Fibroblast of upper back skin (primary cell): Measurements from ENCODE around the gene BCAS3.

Experiments used
- DNase-seq: peaks from one replicate; pipeline ENCODE4 v3.0.0-alpha.2; 2013

BCAS3 gene

DNA sequence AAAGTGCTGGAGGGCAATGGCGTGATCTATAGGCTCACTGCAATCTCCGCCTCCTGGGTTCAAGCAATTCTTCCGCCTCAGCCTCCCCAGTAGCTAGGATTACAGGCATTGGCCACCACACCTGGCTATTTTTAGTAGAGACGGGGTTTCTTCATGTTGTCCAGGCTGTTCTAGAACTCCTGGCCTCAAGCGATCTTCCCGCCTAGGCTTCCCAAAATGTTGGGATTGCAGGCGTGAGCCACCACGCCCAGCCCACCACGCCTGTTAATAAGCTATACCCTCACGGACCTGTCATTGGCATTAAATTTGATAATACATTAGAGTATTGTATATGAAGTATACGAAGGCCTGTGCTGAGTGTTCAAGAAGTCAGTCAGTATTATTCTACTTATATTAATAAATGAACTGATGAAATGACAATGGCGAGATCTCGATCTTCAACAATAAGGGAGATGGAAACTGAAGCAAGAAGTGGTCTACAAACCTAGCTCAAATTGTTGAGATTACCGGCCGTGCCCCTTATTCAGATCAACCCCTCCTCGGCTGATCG lies 818 bp upstream of the BCAS3 start:
- no peak for DNase-seq

DNA sequence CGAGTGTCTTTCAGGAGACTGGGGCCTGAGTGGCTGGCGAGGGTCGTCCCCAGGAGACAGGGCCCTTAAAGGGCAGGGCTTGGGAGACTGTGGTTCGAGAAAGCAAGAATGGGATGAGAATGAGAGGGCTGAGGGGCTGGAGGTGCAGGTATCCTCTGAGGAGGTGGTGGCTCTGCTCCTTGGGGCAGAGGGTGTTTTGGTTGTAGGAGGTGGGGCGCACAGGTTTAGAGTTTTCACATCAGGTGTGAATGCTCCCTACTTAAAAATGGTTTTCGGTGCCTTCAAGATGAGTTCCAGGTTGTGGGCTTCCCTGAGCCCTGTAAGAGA lies 430 bp downstream of the BCAS3 start:
- DNase-seq, result no peak

DNA sequence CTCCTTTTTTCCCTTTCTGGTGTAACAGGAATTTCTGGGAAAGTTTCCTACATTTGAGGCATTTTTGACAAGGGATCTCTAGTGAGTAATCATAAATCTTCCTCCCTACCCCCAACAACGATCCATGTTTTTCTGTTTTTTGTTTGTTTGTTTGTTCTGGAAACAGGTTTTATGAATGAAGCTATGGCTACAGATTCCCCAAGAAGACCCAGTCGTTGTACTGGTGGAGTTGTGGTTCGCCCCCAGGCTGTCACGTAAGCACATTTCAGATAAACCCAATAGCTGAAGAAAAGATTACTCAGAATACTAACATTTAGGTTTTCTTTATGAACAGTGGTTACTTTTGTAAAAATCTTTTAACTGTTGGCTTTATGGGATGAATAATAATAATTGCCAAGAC lies 1.6 kb downstream of the BCAS3 start:
- DNase-seq, result no peak

DNA sequence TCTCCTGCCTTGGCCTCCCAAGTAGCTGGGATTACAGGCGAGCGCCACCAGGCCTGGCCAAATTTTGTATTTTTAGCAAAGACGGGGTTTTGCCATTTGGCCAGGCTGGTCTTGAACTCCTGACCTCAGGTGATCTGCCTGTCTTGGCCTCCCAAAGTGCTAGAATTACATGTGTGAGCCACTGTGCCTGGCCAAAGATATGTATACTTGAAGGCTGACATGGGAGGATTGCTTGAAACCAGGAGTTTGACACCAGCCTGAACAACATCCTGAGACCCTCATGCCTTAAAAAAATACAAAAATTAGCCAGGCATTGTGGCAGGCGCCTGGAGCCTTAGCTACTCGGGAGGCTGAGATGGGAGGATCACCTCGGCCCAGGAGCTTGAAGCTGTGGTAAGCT lies 3.1 kb downstream of the BCAS3 start:
- no peak for DNase-seq

DNA sequence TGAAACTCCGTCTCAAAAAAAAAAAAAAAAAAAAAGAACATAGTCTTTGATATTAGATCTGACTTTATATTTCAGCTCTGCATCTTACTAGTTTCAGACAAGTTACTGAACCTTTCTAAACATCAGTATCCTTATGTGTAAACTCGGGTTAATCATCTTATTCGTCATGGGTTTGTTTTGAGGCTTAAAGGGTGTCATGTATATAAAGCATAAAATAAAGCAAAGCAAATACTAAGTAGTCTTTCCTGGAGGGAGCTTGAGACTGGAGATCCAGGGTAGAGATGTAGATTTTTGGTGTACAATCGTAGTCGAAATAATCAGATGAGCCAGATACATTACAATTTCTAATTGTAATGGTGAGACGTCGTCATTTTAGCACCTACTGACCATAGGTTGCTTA lies 7.8 kb downstream of the BCAS3 start:
- DNase-seq, result no peak

DNA sequence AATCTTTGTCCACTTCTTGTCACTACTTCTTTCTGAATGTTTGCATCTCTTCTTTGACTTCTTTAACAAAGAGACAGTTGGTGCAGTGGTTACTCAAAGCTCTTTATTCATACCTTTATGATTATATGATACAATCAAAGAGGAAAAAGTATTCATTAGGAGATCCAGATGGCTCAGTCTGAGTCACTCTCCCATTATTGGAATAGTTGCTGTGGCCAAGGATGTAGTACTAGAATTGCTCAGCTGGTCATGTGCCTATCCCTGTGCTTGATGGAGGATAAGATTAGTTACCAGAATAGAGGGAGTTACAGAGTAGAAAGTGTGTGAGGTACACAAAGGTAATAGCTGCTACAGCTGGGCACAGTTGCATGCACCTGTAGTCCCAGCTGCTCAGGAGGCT lies 18.3 kb downstream of the BCAS3 start:
- DNase-seq, result peak; percentile 15

DNA sequence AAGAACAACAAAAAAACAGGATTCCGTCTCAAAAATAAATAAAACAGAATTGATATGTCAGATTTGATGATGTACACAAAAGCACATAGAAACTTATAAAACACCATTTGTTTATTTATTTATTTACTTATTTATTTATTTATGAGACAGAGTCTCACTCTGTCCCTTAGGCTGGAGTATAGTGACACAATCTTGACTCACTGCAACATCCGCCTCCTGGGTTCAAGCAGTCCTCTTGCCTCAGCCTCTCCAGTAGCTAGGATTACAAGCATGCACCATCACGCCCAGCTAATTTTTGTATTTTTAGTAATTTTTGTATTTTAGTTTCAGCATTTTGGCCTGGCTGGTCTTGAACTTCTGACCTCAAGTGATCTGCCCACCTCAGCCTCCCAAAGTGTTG lies 21.4 kb downstream of the BCAS3 start:
- no peak for DNase-seq

DNA sequence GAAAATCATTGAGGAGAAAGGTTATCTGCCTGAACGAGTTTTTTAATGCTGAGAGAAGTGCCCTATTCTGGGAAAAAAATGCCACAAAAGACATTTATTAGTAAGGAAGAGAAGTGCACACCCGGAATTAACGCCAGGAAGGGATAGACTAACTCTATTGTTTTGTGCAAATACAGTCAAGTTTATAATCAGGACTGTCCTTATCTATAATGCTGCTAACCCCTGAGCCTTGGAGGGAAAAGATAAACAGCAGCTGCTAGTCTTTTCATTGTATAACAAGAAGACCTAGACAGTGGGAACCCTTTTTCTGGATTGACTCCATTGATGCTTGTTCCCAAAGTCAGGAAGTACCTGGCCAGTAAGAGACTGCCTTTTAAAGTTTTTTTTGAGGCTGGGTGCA lies 26.5 kb downstream of the BCAS3 start:
- no peak for DNase-seq

DNA sequence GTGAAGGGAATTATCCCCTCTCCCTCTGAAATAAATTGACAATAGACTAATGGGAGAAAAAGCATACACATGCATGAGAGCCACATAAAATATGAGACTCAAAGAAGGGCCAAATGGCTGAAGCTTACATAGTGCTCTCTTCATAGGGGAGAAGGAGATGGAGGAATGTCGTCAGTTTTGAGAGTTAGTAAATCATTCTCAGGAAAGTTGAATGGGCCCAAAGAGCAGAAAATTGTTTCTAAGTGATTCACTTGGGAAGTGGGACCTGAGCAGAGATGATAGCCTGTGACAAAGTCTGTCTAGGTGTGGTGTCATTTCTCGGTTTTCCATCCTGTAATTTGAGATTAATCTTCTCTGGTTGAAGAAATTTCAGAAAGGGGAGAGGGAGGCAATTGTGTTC lies 35.0 kb downstream of the BCAS3 start:
- no peak for DNase-seq

DNA sequence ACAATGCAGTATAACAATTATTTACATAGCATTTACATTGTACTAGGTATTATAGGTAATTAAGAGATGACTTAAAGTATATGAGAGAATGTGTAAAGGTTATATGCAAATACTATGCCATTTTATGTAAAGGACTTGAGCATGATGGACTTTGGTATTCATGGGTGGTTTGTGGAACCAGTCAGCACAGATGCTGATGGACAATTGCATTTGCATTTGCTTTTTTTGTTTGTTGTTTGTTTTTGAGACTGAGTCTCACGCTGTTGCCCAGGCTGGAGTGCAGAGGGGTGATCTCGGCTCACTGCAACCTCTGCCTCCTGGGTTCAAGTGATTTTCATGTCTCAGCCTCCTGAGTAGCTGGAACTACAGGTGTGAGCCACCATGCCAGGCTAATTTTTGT lies 36.0 kb downstream of the BCAS3 start:
- DNase-seq, result no peak

DNA sequence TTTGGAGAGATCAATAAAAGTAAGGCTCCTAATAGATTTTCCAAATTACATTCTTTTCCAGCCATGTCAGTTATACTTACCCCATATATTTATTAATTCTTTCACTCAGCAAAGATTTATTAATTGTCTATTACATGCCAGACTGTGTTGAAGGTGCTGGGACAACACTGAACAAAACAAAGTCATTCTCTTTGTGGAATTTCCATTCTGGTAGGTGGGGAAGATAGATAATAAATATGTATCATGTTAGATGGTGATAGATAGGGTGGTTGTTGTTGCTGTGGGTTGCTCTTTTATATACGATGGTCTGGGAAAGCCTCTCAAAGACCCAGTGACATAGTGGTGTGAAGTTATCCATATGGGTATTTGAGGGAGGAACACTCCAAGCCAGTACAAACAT lies 39.1 kb downstream of the BCAS3 start:
- no peak for DNase-seq

DNA sequence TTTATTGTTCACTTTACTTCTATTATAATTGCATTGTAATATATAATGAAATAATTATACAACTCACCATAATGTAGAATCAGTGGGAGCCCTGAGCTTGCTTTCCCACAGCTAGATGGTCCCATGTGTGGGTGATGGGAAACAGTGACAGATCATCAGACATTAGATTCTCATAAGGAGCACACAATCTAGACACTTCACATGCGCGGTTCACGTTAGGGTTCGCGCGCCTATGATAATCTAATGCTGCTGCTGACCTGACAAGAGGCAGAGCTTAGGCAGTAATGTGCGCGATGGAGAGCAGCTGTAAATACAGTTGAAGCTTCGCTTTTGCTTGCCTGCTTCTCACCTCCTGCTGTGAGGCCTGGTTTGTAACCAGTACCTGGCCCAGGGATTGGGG lies 40.2 kb downstream of the BCAS3 start:
- no peak for DNase-seq

DNA sequence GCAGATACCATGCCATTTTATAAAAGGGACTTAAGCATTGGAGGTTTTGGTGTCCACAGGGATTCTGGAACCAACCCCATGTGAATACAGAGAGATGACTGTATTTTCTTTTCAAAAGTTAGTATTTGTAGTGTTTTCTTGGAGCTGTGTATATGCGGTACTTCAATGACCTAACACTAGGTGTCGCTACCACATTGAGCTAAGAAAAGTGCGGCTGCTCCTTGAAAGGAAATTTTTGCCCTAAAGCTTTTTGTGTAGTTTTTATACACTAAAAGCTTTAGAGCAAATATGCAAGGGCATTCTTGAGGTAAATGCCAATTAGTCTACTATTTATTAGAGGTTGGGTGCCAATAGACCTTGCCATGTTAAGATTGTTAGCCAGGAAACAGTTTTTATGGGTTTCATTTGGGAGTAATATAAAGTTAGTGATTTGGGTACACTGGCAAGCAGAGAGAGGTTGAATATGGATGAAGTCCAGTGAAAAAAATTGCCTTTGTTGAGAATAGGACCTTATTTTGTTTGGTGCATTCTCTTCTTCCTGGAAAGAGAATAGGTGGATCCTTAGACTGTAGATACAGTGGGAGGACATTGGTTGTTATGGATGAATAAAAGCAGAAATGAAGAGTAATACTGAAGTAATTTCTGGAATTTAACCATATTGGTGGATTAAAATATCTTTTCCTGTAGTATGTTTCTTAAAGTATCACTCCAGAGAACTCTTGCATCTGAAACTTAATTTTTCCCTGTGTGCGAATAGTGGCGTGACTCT lies 43.3 kb downstream of the BCAS3 start:
- peak; percentile 63 for DNase-seq

DNA sequence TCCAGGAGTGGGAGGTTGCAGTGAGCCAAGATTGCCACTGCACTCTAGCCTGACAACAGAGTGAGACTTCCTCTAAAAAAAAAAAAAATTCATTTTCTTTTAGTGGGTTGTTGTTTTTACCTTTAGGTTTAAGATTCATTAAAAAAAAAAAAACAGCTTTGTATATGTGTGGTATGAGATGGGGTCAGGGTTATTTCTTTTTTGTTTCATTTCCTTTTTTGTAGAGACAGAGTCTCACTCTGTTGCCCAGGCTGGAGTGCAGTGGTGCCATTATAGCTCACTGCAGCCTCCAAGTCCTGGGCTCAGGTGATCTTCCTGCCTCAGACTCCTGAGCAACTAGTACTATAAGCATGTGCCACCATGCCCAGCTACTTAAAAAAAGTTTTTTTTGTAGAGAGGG lies 47.0 kb downstream of the BCAS3 start:
- DNase-seq, result no peak

DNA sequence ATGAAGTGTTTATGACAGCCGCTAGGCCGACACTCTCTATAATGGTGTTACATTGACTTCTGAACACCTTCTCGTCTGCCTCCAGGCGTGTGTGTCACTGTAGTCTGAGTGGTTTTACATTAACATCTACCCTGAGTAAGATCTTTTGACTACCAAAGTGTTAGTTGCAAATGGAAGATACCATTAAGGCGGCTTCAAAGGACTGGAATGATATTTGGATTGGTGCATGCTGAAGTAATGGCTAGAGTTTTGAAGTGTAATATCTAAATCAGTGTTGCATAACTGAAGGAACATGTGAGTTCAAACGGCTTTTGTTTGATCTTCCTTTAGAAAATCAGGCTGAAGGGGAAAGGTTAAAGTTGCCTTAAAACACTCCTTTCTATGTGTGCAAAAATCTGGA lies 52.2 kb downstream of the BCAS3 start:
- DNase-seq, result no peak

DNA sequence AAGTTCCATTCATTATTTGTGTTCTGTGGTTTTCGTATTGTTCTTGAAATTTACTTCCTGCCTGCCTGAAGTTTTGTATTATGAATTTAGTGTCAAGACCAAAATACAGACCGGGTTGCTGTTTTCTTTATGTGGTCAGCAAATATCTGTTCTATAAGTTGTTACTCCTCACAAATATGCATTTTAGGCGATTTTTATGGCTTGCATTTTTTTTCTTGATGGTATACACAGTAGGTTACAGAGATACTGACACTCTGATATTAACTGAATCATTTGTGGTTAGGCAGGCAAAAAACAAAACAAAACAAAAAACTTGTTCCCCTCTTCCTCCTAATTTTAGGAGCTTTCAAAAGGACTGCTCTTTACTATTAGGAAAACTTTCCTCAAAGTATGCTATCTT lies 52.6 kb downstream of the BCAS3 start:
- no peak for DNase-seq

DNA sequence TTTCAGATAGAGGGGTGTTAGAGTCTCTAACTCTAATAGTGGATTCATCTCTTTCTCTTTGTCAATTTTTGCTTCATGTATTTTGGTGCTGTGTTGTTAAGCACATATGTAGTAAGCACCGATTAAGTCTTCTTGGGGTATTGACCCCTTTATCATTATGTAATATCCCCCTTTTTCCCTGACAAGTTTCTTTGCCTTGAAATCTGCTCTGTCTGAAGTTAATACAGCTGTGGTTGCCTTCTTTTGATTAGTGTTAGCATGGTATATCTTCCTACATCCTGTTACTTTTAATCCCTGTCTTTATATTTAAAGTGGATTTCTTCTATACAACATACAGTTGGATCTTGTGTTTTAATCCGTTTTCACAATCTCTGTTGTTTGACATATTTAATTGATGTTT lies 60.6 kb downstream of the BCAS3 start:
- DNase-seq, result no peak

DNA sequence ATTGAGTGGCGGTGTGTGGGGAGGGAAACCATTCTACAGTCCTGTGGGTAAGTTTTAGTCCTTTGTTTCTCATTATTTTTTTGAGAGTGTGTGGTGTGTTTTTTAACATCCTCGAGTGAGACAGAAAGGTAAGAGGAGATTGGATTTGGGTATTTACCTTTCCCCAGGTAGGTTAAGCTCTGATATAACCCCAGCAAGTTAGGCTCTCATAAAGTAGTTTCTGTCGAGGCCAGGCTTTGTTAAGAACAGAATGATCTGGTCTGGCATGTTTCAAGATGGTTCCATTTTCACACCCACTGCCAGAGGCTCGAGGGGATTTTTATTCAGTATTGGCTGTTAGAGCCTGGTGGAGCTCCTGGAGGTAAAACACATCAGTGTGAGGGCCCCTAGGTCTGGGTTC lies 62.9 kb downstream of the BCAS3 start:
- no peak for DNase-seq

DNA sequence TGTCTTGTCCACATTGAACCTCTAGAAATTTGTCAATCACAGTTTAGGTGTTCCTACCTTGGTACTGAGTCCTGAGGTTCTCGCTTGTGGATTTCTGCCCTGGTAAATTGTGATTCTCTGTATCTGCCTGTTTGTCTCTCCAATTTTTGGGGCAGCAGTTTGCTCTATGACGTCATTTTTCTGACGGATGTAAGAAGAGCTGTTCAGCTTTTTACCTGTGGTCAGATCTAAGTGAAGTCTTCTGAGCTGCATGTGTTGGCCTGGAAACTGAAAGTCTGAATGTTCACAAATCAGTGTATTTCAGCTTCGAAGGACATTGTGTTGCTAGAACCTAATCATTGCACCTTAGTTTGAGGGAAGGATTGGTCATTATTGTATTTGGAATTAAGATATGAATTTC lies 63.4 kb downstream of the BCAS3 start:
- no peak for DNase-seq

DNA sequence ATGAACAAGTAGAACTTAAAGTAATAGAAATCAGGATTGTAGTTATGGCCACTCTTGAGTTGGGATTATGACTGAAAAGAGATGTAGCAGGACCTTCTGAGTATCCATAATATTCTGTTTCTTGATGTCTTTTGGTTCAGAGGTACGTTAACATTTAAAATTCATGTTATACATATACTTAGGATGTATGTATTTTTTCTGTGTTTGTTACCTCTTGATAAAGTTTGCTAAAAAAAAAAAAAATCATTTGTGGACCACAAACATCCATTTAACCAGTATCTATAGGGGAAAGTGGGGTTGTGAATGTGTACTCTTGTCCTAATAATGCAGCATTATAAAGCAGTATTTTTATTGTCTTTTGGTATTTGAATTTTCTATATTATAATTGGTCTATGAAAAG lies 65.6 kb downstream of the BCAS3 start:
- DNase-seq, result no peak

DNA sequence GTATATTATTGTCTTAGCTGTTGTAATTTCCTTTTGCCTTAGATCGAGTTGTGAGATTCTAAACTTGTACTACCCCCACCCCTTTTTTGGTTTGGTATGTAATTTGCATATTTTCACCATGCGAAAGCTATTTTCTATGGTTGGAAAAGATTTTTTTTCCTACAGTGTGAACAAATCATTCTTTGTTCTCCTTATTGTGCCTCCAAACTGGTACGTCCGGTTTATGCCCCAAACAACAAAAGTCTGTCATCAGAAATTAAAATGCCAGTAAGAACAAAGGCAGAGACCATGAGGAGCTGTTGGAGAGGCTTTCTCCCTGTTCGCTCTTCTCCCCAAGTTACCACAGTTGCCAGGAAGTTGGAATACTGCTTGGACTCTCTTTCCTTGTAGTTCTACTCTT lies 66.1 kb downstream of the BCAS3 start:
- DNase-seq, result peak; percentile 68

DNA sequence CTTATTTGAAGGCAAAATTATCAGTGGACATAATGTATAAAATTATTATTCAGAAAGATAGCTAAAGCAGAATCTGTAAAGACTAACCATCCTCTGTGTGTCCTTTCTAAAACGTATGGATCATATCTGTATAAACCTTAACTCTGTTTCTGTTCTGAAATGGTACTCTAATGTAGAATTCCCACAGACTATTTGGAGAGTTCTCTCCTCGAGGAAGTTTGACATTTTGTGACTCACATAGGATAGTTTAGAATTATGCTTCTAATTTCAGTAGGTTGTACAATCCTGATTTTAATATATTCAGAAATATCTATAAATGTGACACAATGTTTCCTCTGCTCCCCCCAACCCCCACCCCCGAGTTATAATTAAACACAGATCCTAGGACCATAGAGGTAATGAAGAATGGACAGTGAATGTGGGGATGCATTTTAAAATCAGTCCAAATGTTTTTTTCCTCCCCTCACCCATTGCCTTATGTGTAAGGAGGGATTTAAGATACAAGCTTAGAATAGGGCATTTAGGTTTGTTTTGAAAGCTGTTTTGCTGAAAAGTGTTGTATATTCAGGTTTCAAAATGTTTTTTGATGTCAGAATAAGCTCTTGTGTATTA lies 66.8 kb downstream of the BCAS3 start:
- DNase-seq, result peak; percentile 18

DNA sequence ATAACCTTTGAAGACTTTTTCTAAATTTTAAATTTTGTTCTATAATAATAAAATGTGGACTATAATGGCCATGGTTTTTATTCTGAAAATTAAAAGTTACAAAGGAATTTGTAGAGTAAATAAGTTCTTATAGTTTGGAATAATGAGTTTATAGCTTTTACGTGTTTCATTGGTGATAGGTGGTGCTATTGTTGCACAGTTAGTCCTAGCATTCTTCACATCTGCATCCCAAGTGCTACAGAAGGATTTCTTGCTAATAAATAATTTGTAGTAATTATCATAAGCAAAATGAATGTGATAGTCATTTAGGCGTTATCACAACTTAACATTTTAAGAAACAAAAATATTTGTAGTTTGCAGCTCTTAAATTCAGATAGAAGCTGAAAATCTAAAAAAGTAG lies 67.9 kb downstream of the BCAS3 start:
- no peak for DNase-seq

DNA sequence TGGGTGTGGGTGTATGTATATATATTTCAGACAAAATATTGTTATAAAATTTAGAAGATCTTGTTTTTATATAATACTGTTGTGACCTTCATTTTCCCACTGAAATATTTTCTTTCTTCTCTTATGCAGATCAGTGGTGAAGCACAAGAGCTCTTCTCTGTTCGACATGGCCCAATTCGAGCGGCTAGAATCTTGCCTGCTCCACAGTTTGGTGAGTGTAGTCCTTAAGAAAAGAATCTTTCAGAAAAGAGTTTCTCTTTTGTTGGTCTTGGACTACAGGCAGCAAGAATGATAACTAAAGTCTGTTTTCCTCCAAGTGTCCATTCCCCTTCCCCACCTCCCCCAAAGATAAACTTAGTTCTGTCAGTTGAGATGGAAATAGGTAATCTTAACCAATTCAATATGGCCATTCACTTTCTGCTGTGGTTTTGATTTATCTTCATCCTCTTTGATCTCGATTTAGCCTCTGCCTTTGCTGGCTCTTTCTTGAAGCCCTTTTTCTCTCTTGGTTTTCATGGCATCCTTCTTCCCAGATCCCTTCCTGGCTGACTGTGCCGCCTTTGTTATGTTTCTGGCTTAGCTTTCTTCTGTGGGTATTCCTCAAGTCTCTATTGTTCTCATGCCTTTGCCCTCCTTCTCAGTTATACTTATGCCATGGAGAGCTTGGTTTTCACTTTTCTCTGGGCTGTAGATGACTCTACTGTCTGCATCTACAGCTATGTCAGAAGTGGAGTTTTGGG lies 69.6 kb downstream of the BCAS3 start:
- DNase-seq, result no peak
